Keratinocyte (primary cell): ENCODE results near the gene PIAS1.

ENCODE experiments used
- CTCF ChIP-seq, 3 experiments: IDR thresholded peaks in 1 of 3; conservative IDR thresholded peaks in 1 of 3; optimal IDR thresholded peaks in 1 of 3; 2 replicates in 2 of 3; 3 replicates in 1 of 3; pipeline versions ENCODE3 to v1.5.1; 2011; ENCODE audit warnings: low read length in 3 of 3, mild to moderate bottlenecking in 3 of 3, moderate library complexity in 2 of 3, control low read depth in 1 of 3, inconsistent platforms in 1 of 3; ENCODE audit not compliant: insufficient read depth in 2 of 3; ENCODE audit errors: extremely low read depth in 1 of 3
- EZH2 ChIP-seq: IDR thresholded peaks from one replicate; pipeline ENCODE4 v1.6.1; 2012; ENCODE audit warnings: inconsistent platforms, mild to moderate bottlenecking, low read length, moderate library complexity

- TF ChIP-seq CTCF (optimal IDR thresholded peaks at IDR 0.05 in 1 of 3, IDR thresholded peaks at IDR 0.05 in 1 of 3, conservative IDR thresholded peaks at IDR 0.05 in 1 of 3; ENCODE audit: extremely low read depth in 1 of 3, insufficient read depth in 2 of 3, low read length in 3 of 3) (no peak), EZH2 (no peak)
These were observed 129.7 kb downstream of the PIAS1 start for GRCh38 chr15:68183616-68184315.
